GM21423 (cell line): ENCODE data around the gene SNAPC2.
"Not testable (repeated sequence)": the region's sequence is repeated elsewhere in the genome, so short reads cannot be mapped to it uniquely, and the experiment has no call there.

Experiments
- ATAC-seq: cut with Tn5 transposase; IDR thresholded peaks from one replicate; pipeline ENCODE4 v1.9.1; 2021; ENCODE audit warnings: mild to moderate bottlenecking, moderate library complexity; ENCODE audit not compliant: unreplicated experiment

The SNAPC2 gene

DNA sequence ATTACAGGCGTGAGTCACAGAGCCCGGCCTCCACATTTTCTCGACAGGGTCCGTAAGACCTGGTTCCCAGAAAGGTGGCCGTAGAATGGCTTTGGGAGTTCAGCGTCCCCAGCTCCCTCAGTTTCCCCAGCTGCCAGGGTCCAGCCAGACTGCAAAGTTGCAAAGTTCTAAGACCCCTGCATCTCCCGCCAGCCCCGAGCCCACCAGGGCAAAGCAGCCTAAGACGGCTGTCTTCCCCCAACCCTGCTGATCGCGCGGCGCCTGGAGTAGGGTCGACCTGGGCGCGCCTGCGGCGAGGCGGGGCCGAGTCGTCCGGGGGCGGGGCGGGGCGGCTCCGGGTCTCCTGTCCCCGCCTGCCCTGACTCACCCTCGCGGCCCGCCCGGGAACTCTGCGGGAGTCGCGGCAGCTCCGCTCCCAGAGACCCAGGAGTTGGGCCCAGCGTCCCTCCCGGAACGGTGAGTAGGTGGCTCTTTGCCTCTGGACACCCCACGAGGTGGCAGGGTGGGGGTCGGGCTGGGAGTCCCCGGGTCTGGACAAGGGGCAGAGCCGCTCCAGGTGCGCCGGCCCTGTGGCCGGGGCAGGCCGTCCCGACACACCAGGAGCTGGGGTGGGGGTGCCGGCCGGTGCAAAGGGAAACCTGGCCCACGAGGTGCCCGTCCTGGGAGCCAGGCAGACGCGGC lies 31.9 kb upstream of the SNAPC2 start, which contains the start of gene LRRC8E:
TSS of gene LRRC8E (plus strand) at position 366 of the 681 bp plus-strand sequence. CDS start 7,094 bp downstream, outside the sequence.
- no peak for ATAC-seq

DNA sequence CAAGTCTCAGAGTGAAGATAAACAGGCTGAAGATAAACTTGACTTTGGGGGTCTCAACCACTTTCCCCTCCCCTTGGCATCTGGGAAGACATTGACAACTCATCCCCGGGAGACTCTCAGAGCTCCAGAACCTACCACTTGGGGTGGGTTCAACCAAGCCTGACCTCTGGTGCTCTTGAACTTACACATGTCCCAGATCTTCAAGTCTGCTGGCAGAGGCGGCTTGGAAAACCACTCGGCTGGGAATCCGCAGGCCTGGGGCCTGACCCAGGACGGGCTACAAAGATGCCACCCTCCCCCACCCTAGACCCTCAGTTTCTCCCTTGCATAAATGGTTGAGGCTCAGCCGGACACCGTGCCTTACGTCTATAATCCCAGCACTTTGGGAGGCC lies 31.3 kb upstream of the SNAPC2 start:
- no peak for ATAC-seq

DNA sequence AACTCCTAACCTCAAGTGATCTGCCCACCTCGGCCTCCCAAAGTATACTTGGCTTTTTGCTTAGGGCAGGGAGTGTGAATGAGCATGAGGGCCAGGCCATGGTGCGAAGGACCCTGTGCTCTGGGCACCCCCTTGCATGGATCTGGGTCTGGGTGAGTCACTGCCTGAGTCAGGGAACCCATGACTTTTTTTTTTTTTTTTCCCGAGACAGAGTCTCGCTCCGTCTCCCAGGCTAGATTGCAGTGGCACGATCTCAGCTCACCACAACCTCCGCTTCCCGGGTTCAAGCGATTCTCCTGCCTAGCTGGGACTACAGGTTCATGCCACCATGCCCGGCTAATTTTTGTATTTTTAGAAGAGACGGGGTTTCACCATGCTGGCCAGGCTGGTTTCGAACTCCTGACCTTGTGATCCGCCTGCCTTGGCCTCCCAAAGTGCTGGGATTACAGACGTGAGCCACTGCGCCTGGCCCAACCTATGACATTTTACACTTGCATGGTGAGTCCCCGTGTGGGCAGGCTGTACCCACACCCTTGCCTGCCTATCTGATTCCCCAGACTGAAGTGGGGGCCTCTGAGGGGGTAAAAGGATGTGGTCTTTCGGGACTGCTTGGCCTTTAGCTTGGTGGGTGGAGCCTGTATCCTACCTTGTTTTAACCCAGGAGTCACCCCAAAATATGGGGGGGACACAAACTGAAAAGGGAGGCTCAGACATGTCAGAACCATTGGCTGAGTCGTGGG lies 26.6 kb upstream of the SNAPC2 start:
- ATAC-seq = not testable (repeated sequence)

DNA sequence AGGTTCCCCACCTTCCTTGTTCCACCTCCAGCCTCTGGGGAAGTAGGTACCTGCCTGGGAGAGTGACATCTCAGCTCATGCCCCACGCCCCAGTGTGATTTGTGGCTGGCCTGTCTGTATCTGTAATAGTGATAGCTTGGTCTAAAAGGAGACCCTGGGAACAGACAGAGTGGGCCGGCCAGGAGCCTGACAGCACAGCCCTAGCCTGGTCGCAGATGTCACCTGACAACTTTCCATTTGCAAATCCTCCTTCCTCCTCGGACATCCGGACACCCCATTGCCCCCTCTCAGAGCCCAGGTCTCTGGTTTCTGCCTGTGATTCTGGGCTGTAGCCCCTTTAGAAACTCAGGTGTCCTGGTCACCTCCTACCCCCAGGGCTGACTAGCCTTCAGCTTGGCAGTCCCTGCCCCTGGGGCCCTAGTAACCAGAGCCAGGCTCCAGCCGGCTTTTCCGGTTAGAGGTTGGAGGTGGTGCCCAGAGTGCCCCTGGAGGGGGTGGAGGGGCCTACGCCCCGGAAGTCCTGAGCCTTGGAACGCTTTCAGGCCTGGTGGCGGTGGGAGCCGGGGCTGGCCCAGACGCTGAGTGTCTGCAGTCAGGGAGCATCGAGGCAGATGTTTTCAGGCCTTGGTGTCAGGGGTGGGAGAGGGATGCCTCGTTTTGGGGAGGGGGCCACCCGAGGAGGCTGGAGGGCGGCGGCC lies 25.4 kb upstream of the SNAPC2 start:
- no peak for ATAC-seq

DNA sequence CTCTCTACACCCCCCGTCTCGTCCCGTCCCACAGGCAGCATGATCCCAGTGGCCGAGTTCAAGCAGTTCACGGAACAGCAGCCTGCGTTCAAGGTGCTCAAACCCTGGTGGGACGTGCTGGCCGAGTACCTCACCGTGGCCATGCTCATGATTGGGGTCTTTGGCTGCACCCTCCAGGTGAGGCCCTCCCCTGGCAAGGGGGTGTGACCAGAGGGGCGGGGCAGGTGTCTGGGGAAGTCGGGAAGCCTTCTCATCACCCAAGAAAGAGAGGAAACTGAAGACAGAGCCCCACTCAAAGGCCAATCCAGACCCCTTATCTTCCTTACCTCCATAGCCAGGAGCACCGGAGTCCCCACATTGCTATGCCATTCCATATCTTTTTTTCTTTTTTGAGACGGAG lies 24.6 kb upstream of the SNAPC2 start:
- no peak for ATAC-seq

DNA sequence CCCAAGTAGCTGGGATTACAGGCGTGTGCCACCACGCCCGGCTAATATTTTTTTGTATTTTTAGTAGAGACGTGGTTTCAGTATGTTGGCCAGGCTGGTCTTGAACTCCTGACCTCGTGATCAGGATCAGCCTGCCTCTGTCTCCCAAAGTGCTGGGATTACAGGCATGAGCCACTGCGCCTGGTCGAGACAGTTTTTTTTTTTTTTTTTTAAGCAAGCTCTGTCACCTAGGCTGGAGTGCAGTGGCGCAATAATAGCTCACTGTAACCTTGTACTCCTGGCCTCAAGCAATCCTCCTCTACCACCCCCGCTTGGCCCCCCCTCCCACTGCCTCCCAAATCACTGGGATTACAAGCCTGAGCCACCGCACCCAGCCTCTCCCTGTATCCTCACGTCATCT lies 22.8 kb upstream of the SNAPC2 start:
- ATAC-seq = no peak

DNA sequence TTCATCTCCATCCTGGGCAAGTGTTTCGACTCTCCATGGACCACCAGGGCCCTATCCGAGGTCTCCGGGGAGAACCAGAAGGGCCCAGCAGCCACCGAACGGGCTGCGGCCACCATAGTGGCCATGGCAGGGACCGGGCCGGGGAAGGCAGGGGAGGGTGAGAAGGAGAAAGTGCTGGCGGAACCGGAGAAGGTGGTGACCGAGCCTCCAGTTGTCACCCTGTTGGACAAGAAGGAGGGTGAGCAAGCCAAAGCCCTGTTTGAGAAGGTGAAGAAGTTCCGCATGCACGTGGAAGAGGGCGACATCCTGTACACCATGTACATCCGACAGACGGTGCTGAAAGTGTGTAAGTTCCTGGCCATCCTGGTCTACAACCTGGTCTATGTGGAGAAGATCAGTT lies 21.2 kb upstream of the SNAPC2 start:
- no peak for ATAC-seq

DNA sequence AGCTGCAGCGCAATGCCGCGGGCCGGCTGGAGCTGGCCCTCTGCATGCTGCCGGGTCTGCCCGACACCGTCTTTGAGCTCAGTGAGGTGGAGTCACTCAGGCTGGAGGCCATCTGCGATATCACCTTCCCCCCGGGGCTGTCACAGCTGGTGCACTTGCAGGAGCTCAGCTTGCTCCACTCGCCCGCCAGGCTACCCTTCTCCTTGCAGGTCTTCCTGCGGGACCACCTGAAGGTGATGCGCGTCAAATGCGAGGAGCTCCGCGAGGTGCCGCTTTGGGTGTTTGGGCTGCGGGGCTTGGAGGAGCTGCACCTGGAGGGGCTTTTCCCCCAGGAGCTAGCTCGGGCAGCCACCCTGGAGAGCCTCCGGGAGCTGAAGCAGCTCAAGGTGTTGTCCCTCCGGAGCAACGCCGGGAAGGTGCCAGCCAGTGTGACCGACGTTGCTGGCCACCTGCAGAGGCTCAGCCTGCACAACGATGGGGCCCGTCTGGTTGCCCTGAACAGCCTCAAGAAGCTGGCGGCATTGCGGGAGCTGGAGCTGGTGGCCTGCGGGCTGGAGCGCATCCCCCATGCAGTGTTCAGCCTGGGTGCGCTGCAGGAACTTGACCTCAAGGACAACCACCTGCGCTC lies 20.3 kb upstream of the SNAPC2 start:
- ATAC-seq = no peak

DNA sequence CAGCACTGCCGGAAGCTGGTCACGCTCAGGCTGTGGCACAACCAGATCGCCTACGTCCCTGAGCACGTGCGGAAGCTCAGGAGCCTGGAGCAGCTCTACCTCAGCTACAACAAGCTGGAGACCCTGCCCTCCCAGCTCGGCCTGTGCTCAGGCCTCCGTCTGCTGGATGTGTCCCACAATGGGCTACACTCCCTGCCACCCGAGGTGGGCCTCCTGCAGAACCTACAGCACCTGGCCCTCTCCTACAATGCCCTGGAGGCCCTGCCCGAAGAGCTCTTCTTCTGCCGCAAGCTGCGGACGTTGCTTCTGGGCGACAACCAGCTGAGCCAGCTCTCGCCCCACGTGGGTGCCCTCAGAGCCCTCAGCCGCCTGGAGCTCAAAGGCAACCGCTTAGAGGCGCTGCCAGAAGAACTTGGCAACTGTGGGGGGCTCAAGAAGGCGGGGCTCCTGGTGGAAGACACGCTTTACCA lies 19.7 kb upstream of the SNAPC2 start:
- ATAC-seq = no peak

DNA sequence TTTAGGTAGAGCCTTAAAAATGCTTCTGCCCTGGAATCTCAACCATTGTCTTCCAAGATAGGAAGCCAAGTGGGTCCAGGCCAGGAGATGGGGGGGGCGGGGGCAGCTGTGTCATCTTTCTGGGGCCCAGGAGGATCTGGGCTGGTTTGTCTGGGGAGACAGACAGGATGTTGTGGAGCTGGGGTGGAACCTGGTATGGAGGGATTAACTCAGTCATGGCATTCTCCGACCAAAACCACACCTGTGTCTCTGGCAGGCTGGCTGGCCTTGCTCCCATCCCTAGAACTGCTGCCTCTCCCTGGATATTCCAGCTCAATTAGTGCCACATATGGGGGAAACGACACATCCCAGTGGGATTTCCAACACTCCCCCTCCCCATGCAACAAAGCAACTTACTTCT lies 19.2 kb upstream of the SNAPC2 start:
- ATAC-seq = no peak

DNA sequence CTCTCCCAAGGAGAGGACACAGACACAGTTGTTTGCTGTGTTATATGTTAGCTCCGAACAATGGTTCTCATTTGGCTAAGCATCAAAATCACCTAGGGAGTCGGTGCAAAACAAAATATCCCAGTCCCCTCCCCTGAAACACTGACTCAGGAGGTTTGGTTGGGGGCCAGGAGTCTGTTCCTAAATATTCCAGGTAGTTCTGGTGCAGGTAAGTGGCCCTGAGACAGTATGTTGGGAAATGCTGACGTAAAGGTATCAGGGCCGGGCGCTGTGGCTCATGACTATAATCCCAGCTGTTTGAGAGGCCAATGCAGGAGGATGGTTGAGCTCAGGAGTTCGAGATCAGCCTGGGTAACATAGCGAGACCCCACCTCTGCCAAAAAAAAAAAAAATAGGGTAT lies 18.8 kb upstream of the SNAPC2 start:
- no peak for ATAC-seq

DNA sequence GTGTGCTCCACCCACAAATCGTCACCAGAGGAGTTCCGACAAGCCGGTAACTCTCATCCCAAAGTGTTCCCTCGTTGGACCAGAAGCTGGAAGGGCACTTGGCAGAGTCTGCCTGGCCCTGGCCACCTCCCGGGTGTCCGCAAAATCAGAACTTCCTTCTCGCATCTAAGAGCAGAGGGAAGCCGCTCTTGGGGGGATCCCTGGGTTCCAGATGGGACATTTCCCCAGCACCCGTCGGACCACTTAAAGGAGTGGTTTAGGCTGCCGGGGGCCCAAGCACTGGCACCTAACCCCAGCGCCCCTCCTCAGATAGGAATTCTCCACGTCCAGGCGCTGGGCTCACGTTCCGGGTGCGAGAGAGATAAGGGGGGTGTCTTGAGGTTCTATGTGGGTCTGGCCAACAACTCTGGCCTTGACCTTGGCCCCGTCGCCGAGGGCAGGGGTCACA lies 17.3 kb upstream of the SNAPC2 start:
- no peak for ATAC-seq

DNA sequence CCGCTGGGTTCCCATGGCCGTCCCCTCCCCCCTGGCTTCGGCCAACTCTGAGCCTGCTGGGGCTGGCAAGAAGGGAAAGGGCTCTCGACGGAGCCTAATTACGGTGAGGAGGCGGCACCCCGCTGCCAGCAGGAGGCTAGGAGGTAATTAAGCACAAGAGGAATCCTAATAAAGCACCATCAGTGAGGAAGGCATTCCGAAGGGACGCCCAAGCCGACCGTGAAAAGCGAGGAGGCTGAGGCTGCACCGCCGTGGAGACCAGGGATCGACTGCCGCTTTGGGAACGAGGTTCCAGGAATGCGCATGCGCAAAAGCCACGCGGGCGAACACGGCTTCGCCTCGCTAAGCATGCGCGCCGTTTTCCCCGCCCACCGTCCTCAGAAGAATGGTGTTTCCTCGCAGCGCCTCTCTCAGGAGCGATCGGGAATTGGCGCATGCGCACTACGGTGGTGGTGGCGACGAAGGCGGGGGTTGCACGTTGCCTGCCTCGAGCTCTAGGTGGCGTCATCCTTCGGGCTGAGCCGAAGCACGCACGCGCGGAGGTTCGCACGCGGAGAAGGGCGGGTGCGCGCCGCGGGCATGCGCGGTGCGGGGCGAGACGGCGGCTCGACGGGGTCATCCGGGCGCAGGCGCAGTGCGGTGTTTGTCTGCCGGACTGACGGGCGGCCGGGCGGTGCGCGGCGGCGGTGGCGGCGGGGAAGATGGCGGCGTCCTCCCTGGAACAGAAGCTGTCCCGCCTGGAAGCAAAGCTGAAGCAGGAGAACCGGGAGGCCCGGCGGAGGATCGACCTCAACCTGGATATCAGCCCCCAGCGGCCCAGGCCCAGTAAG lies 16.7 kb upstream of the SNAPC2 start, which contains the start of gene MAP2K7:
TSS of gene MAP2K7 (plus strand) at position 634 of the 830 bp plus-strand sequence. CDS start at position 702, 68 bp downstream.
- peak; percentile 83 for ATAC-seq

DNA sequence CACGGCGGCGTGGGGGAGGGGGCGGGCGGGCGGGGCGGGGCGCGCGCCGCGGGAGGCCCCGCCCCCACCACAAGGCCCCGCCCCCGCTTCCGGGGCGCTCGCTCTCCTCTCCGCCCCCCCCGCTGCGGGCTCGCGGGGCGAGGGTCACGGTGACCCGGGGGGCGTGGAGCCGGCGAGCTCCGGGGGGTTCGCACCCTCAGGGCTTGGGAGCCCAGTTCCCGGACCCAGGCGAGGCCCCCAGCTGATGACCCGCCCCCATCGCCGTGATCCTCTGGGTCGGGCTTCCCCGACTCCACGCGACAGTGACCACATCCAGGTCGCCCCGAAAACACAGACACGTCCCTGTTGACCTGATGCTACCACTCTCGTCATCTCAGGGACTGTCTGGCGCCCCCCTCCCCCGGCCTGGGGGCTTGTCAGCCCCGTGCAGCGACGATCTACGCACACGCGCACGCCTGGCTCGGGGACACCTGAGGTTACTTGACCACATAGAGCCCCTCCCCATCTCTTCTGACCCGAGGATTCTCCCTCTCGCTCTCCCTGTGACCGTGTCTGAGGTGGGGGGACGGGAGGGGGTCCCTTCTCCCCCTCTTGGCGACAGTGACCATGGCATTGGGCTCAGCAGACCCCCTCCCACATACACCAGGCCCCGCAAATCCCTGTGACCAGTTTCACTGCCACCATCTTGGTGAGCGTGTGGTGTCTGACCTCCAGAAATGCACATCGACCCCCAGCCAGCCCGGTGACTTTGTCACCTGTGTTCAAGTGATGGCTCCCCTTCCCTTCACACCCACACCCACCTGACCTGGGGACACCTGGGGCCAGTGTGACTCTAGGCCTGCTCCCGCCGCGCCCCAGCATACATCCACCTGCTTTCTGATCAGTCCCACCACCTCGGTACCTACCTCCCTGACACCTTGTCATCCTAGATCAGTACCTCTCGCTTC lies 15.8 kb upstream of the SNAPC2 start:
- peak; percentile 31 for ATAC-seq

DNA sequence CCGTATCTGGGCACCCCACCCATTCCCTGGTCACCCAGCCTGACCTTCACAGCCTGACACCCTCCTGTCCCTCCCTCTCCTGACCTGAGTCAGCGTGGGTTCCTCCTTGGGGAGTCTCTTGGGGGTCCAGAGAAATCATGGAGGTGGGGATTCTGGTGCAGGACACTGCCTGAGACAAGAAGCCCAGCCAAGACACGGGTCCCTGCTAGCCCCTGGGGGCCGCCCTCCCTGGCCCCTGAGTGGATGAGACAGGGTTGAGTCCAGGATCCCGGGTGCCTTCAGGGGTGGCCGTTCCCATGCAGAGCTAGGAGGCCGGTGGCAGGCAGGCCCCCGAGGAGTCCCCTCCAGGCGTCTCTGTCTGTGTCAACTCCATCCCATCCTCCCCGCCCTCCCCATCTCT lies 14.9 kb upstream of the SNAPC2 start:
- ATAC-seq = no peak

DNA sequence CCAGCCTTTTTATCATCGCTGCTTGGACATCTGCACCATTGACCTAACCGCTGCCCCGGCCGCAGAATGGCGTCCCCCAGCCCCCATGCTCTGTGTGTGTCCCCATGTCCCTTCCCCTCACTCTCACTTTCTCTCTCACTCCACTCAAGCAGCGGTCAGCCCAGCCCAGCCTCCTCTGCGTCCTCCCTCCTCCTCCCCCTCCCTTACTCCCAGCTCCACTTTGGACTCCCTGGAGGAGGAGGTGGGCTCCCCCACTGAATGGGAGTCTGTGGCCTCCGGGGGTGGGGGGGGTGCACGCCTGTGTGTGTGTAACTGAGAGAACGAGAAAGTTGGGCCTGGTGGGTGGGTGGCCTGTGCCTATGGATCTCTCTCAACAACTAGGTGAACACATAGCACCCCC lies 14.3 kb upstream of the SNAPC2 start:
- ATAC-seq = no peak

DNA sequence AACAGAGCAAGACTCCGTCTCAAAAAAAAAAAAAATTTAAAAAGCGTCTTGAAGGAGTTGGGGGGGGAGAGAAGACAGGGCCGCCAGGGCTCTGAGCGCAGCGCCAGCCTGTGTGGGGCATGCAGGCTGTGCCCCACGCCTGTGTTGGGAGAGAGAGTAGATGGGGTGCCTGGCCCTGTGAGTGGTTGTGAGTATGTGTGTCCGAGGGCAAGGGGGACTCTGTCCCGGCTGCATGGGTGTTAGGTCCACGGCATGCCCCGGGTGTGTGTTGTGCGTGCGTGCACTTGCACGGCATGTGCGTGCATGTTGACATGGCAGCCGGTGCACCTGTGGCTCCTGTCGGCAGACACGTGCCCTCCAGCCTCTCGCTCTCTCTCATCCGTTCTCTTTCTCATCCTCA lies 13.0 kb upstream of the SNAPC2 start:
- no peak for ATAC-seq

DNA sequence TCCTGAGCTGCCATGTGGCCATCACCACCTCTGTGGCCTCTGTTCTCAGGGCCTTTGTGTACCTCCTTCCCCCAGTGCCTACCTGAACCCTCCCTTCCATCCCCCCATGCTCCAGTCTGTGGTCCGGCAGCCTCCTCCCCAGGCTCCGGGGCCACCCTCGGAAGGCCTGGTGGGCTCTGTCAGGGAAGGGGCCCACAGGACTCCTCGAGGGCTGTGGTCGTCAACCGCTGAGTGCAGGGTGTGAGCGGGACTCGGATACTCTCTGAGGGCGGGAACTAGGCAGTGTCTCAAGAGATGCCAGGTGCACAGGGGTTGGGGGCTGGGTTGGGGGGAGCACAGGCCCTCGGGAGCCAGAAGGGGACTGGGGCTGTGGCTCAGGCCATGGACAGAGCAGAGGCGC lies 12.6 kb upstream of the SNAPC2 start:
- ATAC-seq = no peak

DNA sequence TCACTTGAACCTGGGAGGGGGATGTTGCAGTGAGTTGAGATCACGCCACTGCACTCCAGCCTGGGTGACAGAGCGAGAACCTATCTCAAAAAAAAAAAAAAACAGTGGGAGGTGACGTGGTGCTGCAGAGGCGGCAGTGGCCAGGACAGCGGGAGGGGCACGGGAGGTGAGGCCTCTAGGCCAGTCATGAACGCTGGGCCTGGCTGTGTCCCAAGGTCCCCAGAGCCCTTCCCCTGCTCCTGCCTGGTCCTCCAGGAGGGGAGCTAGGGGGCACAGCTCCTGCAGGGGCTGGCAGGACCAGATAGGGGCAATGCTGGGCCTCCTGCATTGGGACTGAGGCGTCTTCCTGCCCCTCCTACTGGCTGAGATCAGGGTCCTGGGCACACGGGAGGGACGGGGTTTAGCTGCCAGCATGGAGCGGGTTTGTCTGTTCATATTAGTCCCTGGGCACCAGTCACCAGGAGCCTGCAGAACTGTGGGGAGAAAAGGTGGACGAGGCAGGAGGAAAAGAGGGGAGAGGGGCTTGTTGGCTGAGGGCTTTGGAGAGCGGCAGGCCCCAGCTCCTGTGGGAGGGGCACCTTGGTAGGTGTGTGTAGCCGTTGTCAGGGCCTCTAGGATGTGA lies 11.9 kb upstream of the SNAPC2 start:
- no peak for ATAC-seq
